Astrocyte (in vitro differentiated cells and primary cell): Measurements from ENCODE around the gene SATB1. TPM values are rescaled to one million over a fixed set of nuclear protein-coding genes. Genes with fewer than 3 reads are reported as not detected.

Experiments used
- DNase-seq: peaks from one replicate; pipeline ENCODE4 v3.0.0-alpha.2; 2010; ENCODE audit warnings: low read depth
- FAIRE-seq: peaks from 2 replicates; lab custom pipeline; 2011; peaks lifted over from hg19 to GRCh38; lab: Jason Lieb, UNC
- H2AFZ ChIP-seq: 2 replicates; pipeline ENCODE4 v1.6.0; 2012; ENCODE audit warnings: low read depth, low read length, inconsistent platforms
- H3K27ac ChIP-seq: 2 replicates; pipeline ENCODE4 v1.5.1; 2011; ENCODE audit warnings: low read depth, low read length, inconsistent platforms
- H3K27me3 ChIP-seq: 2 replicates; pipeline ENCODE4 v1.6.0; 2011; ENCODE audit warnings: low read length, inconsistent platforms; ENCODE audit not compliant: insufficient read depth
- H3K36me3 ChIP-seq: 2 replicates; pipeline ENCODE4 v1.5.1; 2011; ENCODE audit warnings: low read length, inconsistent platforms; ENCODE audit not compliant: insufficient read depth
- H3K4me1 ChIP-seq: 2 replicates; pipeline ENCODE4 v1.5.1; 2011; ENCODE audit warnings: low read length, inconsistent platforms; ENCODE audit not compliant: insufficient read depth
- H3K4me2 ChIP-seq: 2 replicates; pipeline ENCODE4 v1.6.0; 2012; ENCODE audit warnings: low read length, inconsistent platforms
- H3K4me3 ChIP-seq: 2 replicates; pipeline ENCODE4 v1.5.1; 2011; ENCODE audit warnings: low read depth, mild to moderate bottlenecking, low read length, inconsistent platforms; ENCODE audit not compliant: insufficient read depth
- H3K79me2 ChIP-seq: 2 replicates; pipeline ENCODE4 v1.6.0; 2012; ENCODE audit warnings: mild to moderate bottlenecking, low read length, inconsistent platforms; ENCODE audit not compliant: insufficient read depth
- H3K9ac ChIP-seq: 2 replicates; pipeline ENCODE4 v1.6.0; 2012; ENCODE audit warnings: mild to moderate bottlenecking, low read length, inconsistent platforms
- H3K9me3 ChIP-seq: 2 replicates; pipeline ENCODE4 v1.5.1; 2012; ENCODE audit warnings: low read depth, mild to moderate bottlenecking, low read length, inconsistent platforms; ENCODE audit not compliant: insufficient read depth
- H4K20me1 ChIP-seq: 2 replicates; pipeline ENCODE4 v1.6.0; 2012; ENCODE audit warnings: low read length, inconsistent platforms; ENCODE audit not compliant: insufficient read depth
- H3K27ac Mint-ChIP-seq: one replicate; pipeline ENCODE4 v1.8.0; 2021; ENCODE audit warnings: mild to moderate bottlenecking, mixed read lengths; ENCODE audit not compliant: unreplicated experiment
- H3K27me3 Mint-ChIP-seq: one replicate; pipeline ENCODE4 v1.8.0; 2021; ENCODE audit warnings: low read depth, mixed read lengths; ENCODE audit not compliant: unreplicated experiment
- H3K36me3 Mint-ChIP-seq: one replicate; pipeline ENCODE4 v1.8.0; 2021; ENCODE audit warnings: low read depth, mixed read lengths; ENCODE audit not compliant: unreplicated experiment
- H3K4me1 Mint-ChIP-seq: one replicate; pipeline ENCODE4 v1.8.0; 2021; ENCODE audit warnings: low read depth, mixed read lengths; ENCODE audit not compliant: unreplicated experiment
- H3K4me3 Mint-ChIP-seq: one replicate; pipeline ENCODE4 v1.8.0; 2021; ENCODE audit warnings: mild to moderate bottlenecking, moderate library complexity, mixed read lengths; ENCODE audit not compliant: unreplicated experiment
- H3K9me3 Mint-ChIP-seq: one replicate; pipeline ENCODE4 v1.8.0; 2021; ENCODE audit warnings: mild to moderate bottlenecking, mixed read lengths; ENCODE audit not compliant: unreplicated experiment
- CTCF ChIP-seq: IDR thresholded peaks from 2 replicates; pipeline ENCODE4 v1.5.1; 2011; ENCODE audit warnings: low read depth, mild to moderate bottlenecking, inconsistent platforms, low read length, moderate library complexity; ENCODE audit not compliant: insufficient read depth
- EZH2 ChIP-seq: IDR thresholded peaks from 2 replicates; pipeline ENCODE4 v1.6.1; 2012; ENCODE audit warnings: mild to moderate bottlenecking, low read length, inconsistent platforms; ENCODE audit not compliant: insufficient read depth
- total RNA-seq: library from RNA; stranded (reverse); gene quantifications from 2 replicates; pipeline ENCODE4 v1.2.1, GENCODE V29; 2021

SATB1 gene
- total RNA-seq, 1 donor from 2014 or later = 18.0 TPM

- TF ChIP-seq CTCF = no peak
- TF ChIP-seq EZH2 = no peak
- no peaks in the 10 kb centered on the region for H3K4me1 Mint-ChIP-seq
- no peak overlapping the region for H3K4me3 Mint-ChIP-seq
- H3K4me3 ChIP-seq = no peak overlapping the region
- H3K36me3 Mint-ChIP-seq = peaks cover 5% of the 10 kb centered on the region
- H2AFZ ChIP-seq = no peak overlapping the region
- H3K9ac ChIP-seq = no peak overlapping the region
- no peak overlapping the region for H3K27ac Mint-ChIP-seq
- FAIRE-seq = no peak
- H3K27me3 ChIP-seq = no peaks in the 10 kb centered on the region
- no peaks in the 10 kb centered on the region for H3K79me2 ChIP-seq
- H3K9me3 Mint-ChIP-seq = peaks cover 3% of the 10 kb centered on the region
- H4K20me1 ChIP-seq = no peaks in the 10 kb centered on the region
- no peak overlapping the region for H3K4me2 ChIP-seq
- H3K27me3 Mint-ChIP-seq = no peaks in the 10 kb centered on the region
- H3K4me1 ChIP-seq = no peaks in the 10 kb centered on the region
- H3K36me3 ChIP-seq = no peaks in the 10 kb centered on the region
- DNase-seq = no peak
- H3K9me3 ChIP-seq = no peaks in the 10 kb centered on the region
- no peak overlapping the region for H3K27ac ChIP-seq
These were observed 28.7 kb downstream of the SATB1 start for GRCh38 chr3:18396428-18396827.

GRCh38 chr3:18394384-18394995 lies 30.6 kb downstream of the SATB1 start:
- Histone ChIP-seq H3K27me3 (no peaks in the 10 kb centered on the region), H3K4me3 (no peak overlapping the region), H3K9ac (no peak overlapping the region), H3K36me3 (no peaks in the 10 kb centered on the region), H3K27ac (no peak overlapping the region), H3K79me2 (no peaks in the 10 kb centered on the region), H3K4me2 (no peak overlapping the region), H4K20me1 (no peaks in the 10 kb centered on the region), H3K9me3 (no peaks in the 10 kb centered on the region), H3K4me1 (no peaks in the 10 kb centered on the region), H2AFZ (no peak overlapping the region)
- no peak overlapping the region for H3K27ac Mint-ChIP-seq
- H3K4me3 Mint-ChIP-seq = no peak overlapping the region
- TF ChIP-seq EZH2 (no peak), CTCF (no peak)
- FAIRE-seq = no peak
- H3K4me1 Mint-ChIP-seq = no peaks in the 10 kb centered on the region
- H3K27me3 Mint-ChIP-seq = no peaks in the 10 kb centered on the region
- peaks cover 3% of the 10 kb centered on the region for H3K9me3 Mint-ChIP-seq
- H3K36me3 Mint-ChIP-seq = peaks cover 5% of the 10 kb centered on the region
- DNase-seq = no peak

DNA sequence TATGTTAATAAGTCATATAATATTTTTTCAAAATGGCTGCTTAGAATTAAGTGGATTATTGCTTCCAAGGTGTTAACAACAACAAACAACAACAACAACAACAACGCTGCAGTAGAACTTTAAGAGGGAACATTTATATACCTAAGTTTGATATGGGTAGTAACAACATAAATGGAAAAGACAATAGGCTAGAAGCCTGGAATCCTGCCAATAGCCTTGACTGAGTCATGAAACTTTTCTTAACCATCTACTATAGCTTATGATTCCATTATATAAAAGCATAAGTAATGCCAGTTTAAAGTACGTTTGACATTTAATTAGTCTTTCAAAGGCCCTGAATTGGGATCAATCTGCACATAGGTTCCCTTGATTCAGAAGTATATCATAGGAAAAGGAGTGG lies 31.2 kb downstream of the SATB1 start:
- no peaks in the 10 kb centered on the region for H3K79me2 ChIP-seq
- DNase-seq (no peak), FAIRE-seq (no peak)
- H3K36me3 ChIP-seq = no peaks in the 10 kb centered on the region
- H3K27me3 ChIP-seq = no peaks in the 10 kb centered on the region
- H3K4me3 Mint-ChIP-seq = no peak overlapping the region
- no peak overlapping the region for H3K4me2 ChIP-seq
- no peaks in the 10 kb centered on the region for H3K4me1 ChIP-seq
- peaks cover 3% of the 10 kb centered on the region for H3K9me3 Mint-ChIP-seq
- peaks cover 5% of the 10 kb centered on the region for H3K36me3 Mint-ChIP-seq
- no peak overlapping the region for H3K27ac Mint-ChIP-seq
- no peaks in the 10 kb centered on the region for H3K9me3 ChIP-seq
- H3K4me1 Mint-ChIP-seq = no peaks in the 10 kb centered on the region
- H3K27ac ChIP-seq = no peak overlapping the region
- TF ChIP-seq EZH2 (no peak), CTCF (no peak)
- no peaks in the 10 kb centered on the region for H4K20me1 ChIP-seq
- H3K27me3 Mint-ChIP-seq = no peaks in the 10 kb centered on the region
- H3K9ac ChIP-seq = no peak overlapping the region
- no peak overlapping the region for H2AFZ ChIP-seq
- no peak overlapping the region for H3K4me3 ChIP-seq
